HCT116 (cell line): ENCODE measurements around the gene SAMD4A. TPM values are rescaled to one million over a fixed set of nuclear protein-coding genes. Genes with fewer than 3 reads are reported as not detected.

Experiments used
- ATAC-seq: fragments of 200-7000 bp; cut with Tn5 transposase; 2 replicates; pipeline ENCODE4 v1.9.1; 2020; ENCODE audit warnings: mild to moderate bottlenecking, moderate library complexity
- BruUV-seq: library from RNA; stranded (reverse); fragments of 400-500 nt; replicated peaks from 2 replicates; lab custom pipeline; 2021; lab: Mats Ljungman, UMichigan
- CTCF ChIA-PET: fragments of 300-600 bp; sonication (Branson Sonifier 250); formaldehyde crosslinking; loops from one replicate; lab custom pipeline; 2021; ENCODE audit warnings: antibody characterized with exemption; lab: Charles Lee
- POLR2A ChIA-PET: fragments of 300-600, 350-600 bp; sonication (Branson Sonifier 250); formaldehyde crosslinking; loops from one replicate; lab custom pipeline; 2021; ENCODE audit warnings: antibody characterized with exemption; lab: Charles Lee
- RAD21 ChIA-PET, 2 experiments: fragments of 300-600 bp; sonication (Branson Sonifier 250); formaldehyde crosslinking; loops; one replicate each; lab custom pipeline; 2023; ENCODE audit warnings: low total read pairs in 2 of 2; ENCODE audit not compliant: uncharacterized antibody in 2 of 2, unreplicated experiment in 2 of 2, low non-redundant PET in 1 of 2; lab: Charles Lee
- DNase-seq: peaks from one replicate; pipeline ENCODE4 v3.0.0-alpha.2; 2010; ENCODE audit warnings: low read depth, low spot score
- H2AFZ ChIP-seq: fragments of 200-600 bp; shearing (Covaris generic), sonication (generic); 2 replicates; pipeline ENCODE4 v1.6.1; 2017; ENCODE audit warnings: low read depth, mixed run types, mixed read lengths, antibody characterized with exemption, low read length; ENCODE audit not compliant: poor library complexity, severe bottlenecking
- H3K27ac ChIP-seq: 2 replicates; pipeline ENCODE4 v1.5.1; 2012; ENCODE audit warnings: low read depth, low read length
- H3K27me3 ChIP-seq: fragments of 200-600 bp; sonication (generic); 2 replicates; pipeline ENCODE4 v1.6.1; 2016; ENCODE audit warnings: mixed run types, low read length, mixed read lengths; ENCODE audit not compliant: insufficient read depth
- H3K36me3 ChIP-seq, 2 experiments: fragments of 200-500 bp in 1 of 2; fragments of 200-600 bp in 1 of 2; sonication (Bioruptor generic) in 1 of 2; sonication (generic) in 1 of 2; 2 replicates each; pipeline versions ENCODE4 v1.5.1 to v1.6.1; 2014 to 2016; ENCODE audit warnings: low read length in 2 of 2, inconsistent platforms in 1 of 2, mixed read lengths in 1 of 2, mixed run types in 1 of 2; ENCODE audit not compliant: insufficient read depth in 2 of 2, control insufficient read depth in 1 of 2
- H3K4me1 ChIP-seq, 2 experiments: fragments of 200-600 bp in 1 of 2; sonication (generic) in 1 of 2; 2 replicates each; pipeline versions ENCODE4 v1.5.1 to v1.6.1; 2012 to 2017; ENCODE audit warnings: low read length in 2 of 2, inconsistent platforms in 1 of 2, mild to moderate bottlenecking in 1 of 2, mixed read lengths in 1 of 2, mixed run types in 1 of 2, moderate library complexity in 1 of 2; ENCODE audit not compliant: insufficient read depth in 2 of 2, control insufficient read depth in 1 of 2
- H3K4me2 ChIP-seq: fragments of 200-600 bp; sonication (generic); 2 replicates; pipeline ENCODE4 v1.6.1; 2017; ENCODE audit warnings: mixed run types, low read length, mixed read lengths
- H3K4me3 ChIP-seq, 2 experiments: fragments of 200-600 bp in 1 of 2; sonication (generic) in 1 of 2; replicated peaks in 1 of 2; 2 replicates each; pipeline ENCODE4 v1.5.1; 2011 to 2016; ENCODE audit warnings: low read length in 2 of 2, control low read depth in 1 of 2, low read depth in 1 of 2, mild to moderate bottlenecking in 1 of 2, mixed read lengths in 1 of 2, mixed run types in 1 of 2
- H3K79me2 ChIP-seq: fragments of 200-600 bp; sonication (generic); 2 replicates; pipeline ENCODE4 v1.6.1; 2017; ENCODE audit warnings: mild to moderate bottlenecking, mixed run types, low read length, moderate library complexity, mixed read lengths; ENCODE audit not compliant: insufficient read depth
- H3K9ac ChIP-seq: fragments of 200-600 bp; sonication (generic); 2 replicates; pipeline ENCODE4 v1.6.1; 2016; ENCODE audit warnings: low read length, mixed read lengths
- H3K9me2 ChIP-seq: fragments of 200-600 bp; sonication (generic), shearing (Covaris generic); 2 replicates; pipeline ENCODE4 v1.6.1; 2017; ENCODE audit warnings: mixed run types, mild to moderate bottlenecking, moderate library complexity; ENCODE audit not compliant: insufficient read depth
- H3K9me3 ChIP-seq, 2 experiments: fragments of 200-500 bp in 1 of 2; fragments of 200-600 bp in 1 of 2; sonication (Bioruptor generic) in 1 of 2; sonication (generic) in 1 of 2; 2 replicates each; pipeline ENCODE4 v1.6.1; 2014 to 2017; ENCODE audit warnings: low read length in 2 of 2, mixed read lengths in 2 of 2, inconsistent platforms in 1 of 2, low read depth in 1 of 2, mild to moderate bottlenecking in 1 of 2, mixed run types in 1 of 2, moderate library complexity in 1 of 2; ENCODE audit not compliant: control insufficient read depth in 1 of 2, insufficient read depth in 1 of 2
- H4K20me1 ChIP-seq: fragments of 200-600 bp; sonication (generic), shearing (Covaris generic); 2 replicates; pipeline ENCODE4 v1.6.1; 2017; ENCODE audit warnings: mixed run types, mild to moderate bottlenecking, moderate library complexity; ENCODE audit not compliant: insufficient read depth
- EZH2phosphoT487 ChIP-seq: fragments of 200-600 bp; IDR thresholded peaks from 2 replicates; pipeline ENCODE4 v1.6.1; 2018; ENCODE audit warnings: antibody characterized with exemption, borderline replicate concordance
- FOSL1 ChIP-seq: IDR thresholded peaks from 2 replicates; pipeline ENCODE4 v1.6.1; 2012; ENCODE audit warnings: low read depth
- MAX ChIP-seq: IDR thresholded peaks from 2 replicates; pipeline ENCODE4 v1.6.1; 2012
- POLR2A ChIP-seq: IDR thresholded peaks from 2 replicates; pipeline ENCODE4 v1.7.0; 2011; ENCODE audit warnings: borderline replicate concordance; ENCODE audit not compliant: insufficient read depth, insufficient read length; ENCODE audit errors: extremely low read depth
- SIN3A ChIP-seq: IDR thresholded peaks from 2 replicates; pipeline ENCODE4 v1.6.1; 2012; ENCODE audit warnings: low read depth
- SP1 ChIP-seq: IDR thresholded peaks from 2 replicates; pipeline ENCODE4 v1.6.1; 2012; ENCODE audit warnings: low read depth
- SRF ChIP-seq: IDR thresholded peaks from 2 replicates; pipeline ENCODE4 v1.6.1; 2012; ENCODE audit warnings: low read depth
- TCF7L2 ChIP-seq: IDR thresholded peaks from 2 replicates; pipeline ENCODE4 v1.7.0; 2011; ENCODE audit warnings: borderline replicate concordance, inconsistent platforms; ENCODE audit not compliant: insufficient read depth, insufficient read length; ENCODE audit errors: extremely low read depth
- ZFX ChIP-seq: fragments of 450-650 bp; IDR thresholded peaks from 2 replicates; pipeline ENCODE4 v1.6.1; 2017
- ZNF274 ChIP-seq: fragments of 200-500 bp; sonication (Bioruptor generic); IDR thresholded peaks from 2 replicates; pipeline ENCODE4 v1.6.1; 2014; ENCODE audit warnings: mild to moderate bottlenecking, low read depth, low read length, inconsistent platforms
- intact Hi-C: fragments of 100-400 bp; cut with micrococcal nuclease; formaldehyde crosslinking; loops from 2 replicates; pipeline ENCODE4 v1.10.0; 2022
- total RNA-seq: library from RNA; stranded (reverse); gene quantifications from one replicate; pipeline ENCODE4 v1.2.1, GENCODE V29; 2021; ENCODE audit not compliant: unreplicated experiment
- TF ChIP-seq, protein P1 (sequence below): IDR thresholded peaks from 2 replicates; pipeline ENCODE4 v1.6.1; 2012; ENCODE audit warnings: low read depth
- TF ChIP-seq, protein P2 (sequence below), 3 experiments: fragments of 200-600 bp in 1 of 3; sonication (generic) in 1 of 3; IDR thresholded peaks in 2 of 3; conservative IDR thresholded peaks in 1 of 3; 2 replicates each; pipeline ENCODE4 v1.5.1; 2012 to 2017; ENCODE audit warnings: low read depth in 2 of 3, low read length in 2 of 3, antibody characterized with exemption in 1 of 3, borderline replicate concordance in 1 of 3, control low read depth in 1 of 3, mild to moderate bottlenecking in 1 of 3, mixed read lengths in 1 of 3, mixed run types in 1 of 3, moderate library complexity in 1 of 3; ENCODE audit not compliant: insufficient read depth in 1 of 3
- TF ChIP-seq, protein P3 (sequence below): IDR thresholded peaks from 2 replicates; pipeline ENCODE4 v1.6.1; 2011; ENCODE audit warnings: mild to moderate bottlenecking, low read length, moderate library complexity; ENCODE audit not compliant: insufficient replicate concordance; ENCODE audit errors: extremely low read depth

The SAMD4A gene
- total RNA-seq, 1 experiment from 2014 or later = 9.0 TPM

DNA sequence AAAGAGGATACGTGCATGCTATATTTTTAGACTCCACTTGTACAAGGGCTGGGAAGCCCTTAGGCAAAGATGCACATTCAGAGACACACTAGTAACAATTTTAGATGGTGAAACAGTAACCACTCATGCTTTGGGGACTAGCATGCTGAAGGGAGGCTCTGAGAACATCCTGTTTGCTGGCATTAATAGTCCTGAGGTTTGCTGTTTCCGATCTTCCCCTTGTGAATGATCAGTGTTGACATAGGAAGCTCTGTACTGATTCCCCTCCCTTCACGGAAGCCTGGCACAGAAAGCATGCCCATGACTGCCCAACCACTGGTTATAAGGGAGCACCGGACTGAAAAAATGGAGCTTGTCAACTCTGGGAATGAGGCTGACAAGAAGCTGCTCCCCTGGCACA lies 171.1 kb downstream of the SAMD4A start (continued):
- TF ChIP-seq, protein P1, sequence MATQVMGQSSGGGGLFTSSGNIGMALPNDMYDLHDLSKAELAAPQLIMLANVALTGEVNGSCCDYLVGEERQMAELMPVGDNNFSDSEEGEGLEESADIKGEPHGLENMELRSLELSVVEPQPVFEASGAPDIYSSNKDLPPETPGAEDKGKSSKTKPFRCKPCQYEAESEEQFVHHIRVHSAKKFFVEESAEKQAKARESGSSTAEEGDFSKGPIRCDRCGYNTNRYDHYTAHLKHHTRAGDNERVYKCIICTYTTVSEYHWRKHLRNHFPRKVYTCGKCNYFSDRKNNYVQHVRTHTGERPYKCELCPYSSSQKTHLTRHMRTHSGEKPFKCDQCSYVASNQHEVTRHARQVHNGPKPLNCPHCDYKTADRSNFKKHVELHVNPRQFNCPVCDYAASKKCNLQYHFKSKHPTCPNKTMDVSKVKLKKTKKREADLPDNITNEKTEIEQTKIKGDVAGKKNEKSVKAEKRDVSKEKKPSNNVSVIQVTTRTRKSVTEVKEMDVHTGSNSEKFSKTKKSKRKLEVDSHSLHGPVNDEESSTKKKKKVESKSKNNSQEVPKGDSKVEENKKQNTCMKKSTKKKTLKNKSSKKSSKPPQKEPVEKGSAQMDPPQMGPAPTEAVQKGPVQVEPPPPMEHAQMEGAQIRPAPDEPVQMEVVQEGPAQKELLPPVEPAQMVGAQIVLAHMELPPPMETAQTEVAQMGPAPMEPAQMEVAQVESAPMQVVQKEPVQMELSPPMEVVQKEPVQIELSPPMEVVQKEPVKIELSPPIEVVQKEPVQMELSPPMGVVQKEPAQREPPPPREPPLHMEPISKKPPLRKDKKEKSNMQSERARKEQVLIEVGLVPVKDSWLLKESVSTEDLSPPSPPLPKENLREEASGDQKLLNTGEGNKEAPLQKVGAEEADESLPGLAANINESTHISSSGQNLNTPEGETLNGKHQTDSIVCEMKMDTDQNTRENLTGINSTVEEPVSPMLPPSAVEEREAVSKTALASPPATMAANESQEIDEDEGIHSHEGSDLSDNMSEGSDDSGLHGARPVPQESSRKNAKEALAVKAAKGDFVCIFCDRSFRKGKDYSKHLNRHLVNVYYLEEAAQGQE = no peak
- TF ChIP-seq ZNF274 (no peak), SIN3A (no peak), EZH2phosphoT487 (no peak), MAX (no peak), ZFX (no peak), POLR2A (no peak), FOSL1 (no peak), TCF7L2 (no peak)
- TF ChIP-seq, protein P2, sequence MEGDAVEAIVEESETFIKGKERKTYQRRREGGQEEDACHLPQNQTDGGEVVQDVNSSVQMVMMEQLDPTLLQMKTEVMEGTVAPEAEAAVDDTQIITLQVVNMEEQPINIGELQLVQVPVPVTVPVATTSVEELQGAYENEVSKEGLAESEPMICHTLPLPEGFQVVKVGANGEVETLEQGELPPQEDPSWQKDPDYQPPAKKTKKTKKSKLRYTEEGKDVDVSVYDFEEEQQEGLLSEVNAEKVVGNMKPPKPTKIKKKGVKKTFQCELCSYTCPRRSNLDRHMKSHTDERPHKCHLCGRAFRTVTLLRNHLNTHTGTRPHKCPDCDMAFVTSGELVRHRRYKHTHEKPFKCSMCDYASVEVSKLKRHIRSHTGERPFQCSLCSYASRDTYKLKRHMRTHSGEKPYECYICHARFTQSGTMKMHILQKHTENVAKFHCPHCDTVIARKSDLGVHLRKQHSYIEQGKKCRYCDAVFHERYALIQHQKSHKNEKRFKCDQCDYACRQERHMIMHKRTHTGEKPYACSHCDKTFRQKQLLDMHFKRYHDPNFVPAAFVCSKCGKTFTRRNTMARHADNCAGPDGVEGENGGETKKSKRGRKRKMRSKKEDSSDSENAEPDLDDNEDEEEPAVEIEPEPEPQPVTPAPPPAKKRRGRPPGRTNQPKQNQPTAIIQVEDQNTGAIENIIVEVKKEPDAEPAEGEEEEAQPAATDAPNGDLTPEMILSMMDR (IDR thresholded peaks at IDR 0.05 in 2 of 3, conservative IDR thresholded peaks at IDR 0.05 in 1 of 3; ENCODE audit: borderline replicate concordance in 1 of 3, insufficient read depth in 1 of 3, low read depth in 2 of 3, low read length in 2 of 3) = no peak
- TF ChIP-seq, all 23 proteins: peak for 0

GRCh38 chr14:54739514-54739913 lies 172.6 kb downstream of the SAMD4A start:
- RAD21 ChIA-PET = no interaction called here
- Histone ChIP-seq H3K4me2 (no peak overlapping the region), H3K9me2 (no peaks in the 10 kb centered on the region), H2AFZ (no peak overlapping the region), H3K79me2 (no peaks in the 10 kb centered on the region), H3K9ac (no peak overlapping the region), H3K27me3 (no peaks in the 10 kb centered on the region), H3K4me1 (no peaks in the 10 kb centered on the region), H4K20me1 (no peaks in the 10 kb centered on the region), H3K36me3 (no peaks in the 10 kb centered on the region), H3K27ac (no peak overlapping the region), H3K4me3 (no peak overlapping the region), H3K9me3 (no peaks in the 10 kb centered on the region)
- DNase-seq (no peak), ATAC-seq (no peak)
- CTCF ChIA-PET = no interaction called here
- BruUV-seq = no TSS peak
- intact Hi-C loops = no loop called here
- POLR2A ChIA-PET = no interaction called here
- TF ChIP-seq SRF (no peak), SP1 (no peak), POLR2A (no peak)
- TF ChIP-seq, protein P1 = no peak
- TF ChIP-seq, protein P3, sequence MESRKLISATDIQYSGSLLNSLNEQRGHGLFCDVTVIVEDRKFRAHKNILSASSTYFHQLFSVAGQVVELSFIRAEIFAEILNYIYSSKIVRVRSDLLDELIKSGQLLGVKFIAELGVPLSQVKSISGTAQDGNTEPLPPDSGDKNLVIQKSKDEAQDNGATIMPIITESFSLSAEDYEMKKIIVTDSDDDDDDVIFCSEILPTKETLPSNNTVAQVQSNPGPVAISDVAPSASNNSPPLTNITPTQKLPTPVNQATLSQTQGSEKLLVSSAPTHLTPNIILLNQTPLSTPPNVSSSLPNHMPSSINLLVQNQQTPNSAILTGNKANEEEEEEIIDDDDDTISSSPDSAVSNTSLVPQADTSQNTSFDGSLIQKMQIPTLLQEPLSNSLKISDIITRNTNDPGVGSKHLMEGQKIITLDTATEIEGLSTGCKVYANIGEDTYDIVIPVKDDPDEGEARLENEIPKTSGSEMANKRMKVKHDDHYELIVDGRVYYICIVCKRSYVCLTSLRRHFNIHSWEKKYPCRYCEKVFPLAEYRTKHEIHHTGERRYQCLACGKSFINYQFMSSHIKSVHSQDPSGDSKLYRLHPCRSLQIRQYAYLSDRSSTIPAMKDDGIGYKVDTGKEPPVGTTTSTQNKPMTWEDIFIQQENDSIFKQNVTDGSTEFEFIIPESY = no peak
